SK-N-MC (cell line): ENCODE results near the gene NPAS1.

Experiments
- EZH2 ChIP-seq: fragments of 200-600 bp; sonication (generic); IDR thresholded peaks from one replicate; pipeline ENCODE4 v1.6.1; 2017; ENCODE audit warnings: antibody characterized with exemption
- POLR2AphosphoS5 ChIP-seq: IDR thresholded peaks from 2 replicates; pipeline ENCODE4 v1.6.1; 2012; ENCODE audit warnings: mild to moderate bottlenecking, low read depth, low read length, borderline replicate concordance

GRCh38 chr19:47019431-47020041, at the start of gene NPAS1:
- TF ChIP-seq POLR2AphosphoS5 (no peak), EZH2 (no peak)
